Erythroblast (primary cell): Measurements from ENCODE around the gene KRTAP10-10.

Experiments
- GATA1 ChIP-seq: IDR thresholded peaks from 2 replicates; pipeline ENCODE4 v1.6.1; 2011; ENCODE audit warnings: low read depth, mild to moderate bottlenecking, control low read depth, low read length, moderate library complexity
- POLR2A ChIP-seq: IDR thresholded peaks from 2 replicates; pipeline ENCODE4 v1.6.1; 2011; ENCODE audit warnings: mild to moderate bottlenecking, low read length

DNA sequence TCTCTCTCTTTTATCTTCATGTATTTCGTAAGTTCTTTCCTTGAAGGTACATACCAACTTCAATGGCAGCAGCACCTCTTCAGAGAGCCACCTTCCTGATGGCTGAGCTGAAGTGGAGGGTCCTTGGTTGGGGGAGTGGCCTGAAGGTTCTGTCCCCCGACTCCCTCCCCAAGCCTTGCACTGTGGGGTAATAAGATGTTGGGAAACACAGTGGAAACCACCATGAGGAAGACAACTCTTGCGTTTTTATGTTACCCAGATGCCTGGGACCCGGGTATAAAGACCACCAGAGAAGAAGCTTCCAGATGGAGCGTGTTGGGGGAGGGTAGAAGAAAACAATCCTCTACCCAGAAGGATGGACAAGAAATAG, 21.4 kb downstream of the KRTAP10-10 start:
- no peak for TF ChIP-seq POLR2A
- TF ChIP-seq GATA1, result no peak
